SJSA1 (cell line): ENCODE measurements around the gene ADAMTS1. TPM values are rescaled to one million over a fixed set of nuclear protein-coding genes. Genes with fewer than 3 reads are reported as not detected.
A peak's percentile ranks its signal among the peaks of the same experiment; 100 is the strongest.
"Not testable (repeated sequence)": the region's sequence is repeated elsewhere in the genome, so short reads cannot be mapped to it uniquely, and the experiment has no call there.

Experiments
- DNase-seq, 2 experiments: peaks; one replicate each; pipeline ENCODE4 v3.0.0-alpha.2; 2015 to 2020; ENCODE audit warnings: low spot score in 2 of 2, low read depth in 1 of 2
- H3K27ac ChIP-seq: fragments of 250-450 bp; sonication (Bioruptor Pico); 2 replicates; pipeline ENCODE4 v1.5.1; 2020; ENCODE audit warnings: mild to moderate bottlenecking, moderate library complexity
- H3K27me3 ChIP-seq: fragments of 250-450 bp; sonication (Bioruptor Pico); replicated peaks from 2 replicates; pipeline ENCODE4 v1.5.1; 2020; ENCODE audit warnings: mild to moderate bottlenecking, moderate library complexity
- H3K36me3 ChIP-seq: fragments of 250-450 bp; sonication (Bioruptor Pico); 2 replicates; pipeline ENCODE4 v1.5.1; 2020; ENCODE audit warnings: mild to moderate bottlenecking
- H3K4me1 ChIP-seq: fragments of 250-450 bp; sonication (Bioruptor Pico); replicated peaks from 2 replicates; pipeline ENCODE4 v1.6.1; 2021; ENCODE audit warnings: mild to moderate bottlenecking
- H3K4me3 ChIP-seq: fragments of 250-450 bp; sonication (Bioruptor Pico); 2 replicates; pipeline ENCODE4 v1.5.1; 2020; ENCODE audit warnings: mild to moderate bottlenecking
- H3K9me3 ChIP-seq: fragments of 250-450 bp; sonication (Bioruptor Pico); replicated peaks from 2 replicates; pipeline ENCODE4 v1.5.1; 2020; ENCODE audit warnings: mild to moderate bottlenecking
- total RNA-seq: library from RNA; depleted of rRNA; stranded (reverse); fragments of >200 nt; shearing (Covaris generic); gene quantifications from 2 replicates; pipeline ENCODE4 v1.2.3, GENCODE V29; 2014; rRNA removed

Gene ADAMTS1
- total RNA-seq: 57.6 and 69.7 TPM in 2 replicates

- no peaks in the 10 kb centered on the region for H3K9me3 ChIP-seq
Observed at GRCh38 chr21:26845066-26845758, at the start of gene ADAMTS1. Gene ADAMTS1, minus strand, starts transcription at chr21:26845409. Its CDS starts 455 bp downstream, at chr21:26844954.

GRCh38 chr21:26892151-26892550 is 46.9 kb upstream of the ADAMTS1 start:
- Histone ChIP-seq H3K27ac (no peak overlapping the region), H3K36me3 (no peaks in the 10 kb centered on the region), H3K4me3 (no peak overlapping the region), H3K27me3 (no peaks in the 10 kb centered on the region), H3K9me3 (no peaks in the 10 kb centered on the region), H3K4me1 (no peaks in the 10 kb centered on the region)
- DNase-seq: no peak

More at GRCh38 chr21:26845066-26845758, at the start of gene ADAMTS1:
- Histone ChIP-seq H3K27ac (peak within 1 kb of the TSS; percentile 78), H3K4me1 (peaks cover 24% of the 10 kb centered on the region), H3K4me3 (peak within 1 kb of the TSS; percentile 77), H3K36me3 (peaks cover 40% of the 10 kb centered on the region), H3K27me3 (no peaks in the 10 kb centered on the region)
- DNase-seq: peak; percentile 93 to 95

- H3K4me1 ChIP-seq: no peaks in the 10 kb centered on the region
- no peak overlapping the region for H3K27ac ChIP-seq
- DNase-seq: no peak
Observed at GRCh38 chr21:26888931-26889330, 43.7 kb upstream of the ADAMTS1 start.

GRCh38 chr21:26888256-26888655 is 43.0 kb upstream of the ADAMTS1 start:
- Histone ChIP-seq H3K27ac (no peak overlapping the region), H3K27me3 (no peaks in the 10 kb centered on the region), H3K9me3 (no peaks in the 10 kb centered on the region), H3K4me3 (no peak overlapping the region), H3K4me1 (no peaks in the 10 kb centered on the region), H3K36me3 (no peaks in the 10 kb centered on the region)
- DNase-seq: no peak

More at GRCh38 chr21:26888931-26889330, 43.7 kb upstream of the ADAMTS1 start:
- Histone ChIP-seq H3K27me3 (no peaks in the 10 kb centered on the region), H3K4me3 (no peak overlapping the region), H3K36me3 (no peaks in the 10 kb centered on the region), H3K9me3 (no peaks in the 10 kb centered on the region)

GRCh38 chr21:26887251-26887650 is 42.0 kb upstream of the ADAMTS1 start:
- no peak overlapping the region for H3K27ac ChIP-seq
- no peaks in the 10 kb centered on the region for H3K36me3 ChIP-seq
- no peaks in the 10 kb centered on the region for H3K27me3 ChIP-seq
- H3K9me3 ChIP-seq: no peaks in the 10 kb centered on the region
- DNase-seq: no peak
- H3K4me3 ChIP-seq: no peak overlapping the region
- H3K4me1 ChIP-seq: no peaks in the 10 kb centered on the region

- no peaks in the 10 kb centered on the region for H3K27me3 ChIP-seq
Observed at GRCh38 chr21:26884436-26884835, 39.2 kb upstream of the ADAMTS1 start.

GRCh38 chr21:26883768-26884167 is 38.6 kb upstream of the ADAMTS1 start:
- H3K9me3 ChIP-seq: no peaks in the 10 kb centered on the region
- no peak for DNase-seq

More at GRCh38 chr21:26884436-26884835, 39.2 kb upstream of the ADAMTS1 start:
- no peak for DNase-seq
- Histone ChIP-seq H3K4me1 (no peaks in the 10 kb centered on the region), H3K36me3 (no peaks in the 10 kb centered on the region), H3K4me3 (no peak overlapping the region), H3K9me3 (no peaks in the 10 kb centered on the region), H3K27ac (no peak overlapping the region)

GRCh38 chr21:26881504-26882228 is 36.5 kb upstream of the ADAMTS1 start:
- peak in 1 of 2 experiments; percentile 23 for DNase-seq
- no peak overlapping the region for H3K4me3 ChIP-seq

More at GRCh38 chr21:26883768-26884167, 38.6 kb upstream of the ADAMTS1 start:
- no peaks in the 10 kb centered on the region for H3K36me3 ChIP-seq
- no peak overlapping the region for H3K27ac ChIP-seq
- no peaks in the 10 kb centered on the region for H3K4me1 ChIP-seq
- H3K27me3 ChIP-seq: no peaks in the 10 kb centered on the region
- no peak overlapping the region for H3K4me3 ChIP-seq

GRCh38 chr21:26877018-26877417 is 31.8 kb upstream of the ADAMTS1 start:
- H3K36me3 ChIP-seq: no peaks in the 10 kb centered on the region
- H3K9me3 ChIP-seq: no peaks in the 10 kb centered on the region
- no peaks in the 10 kb centered on the region for H3K4me1 ChIP-seq
- no peak overlapping the region for H3K27ac ChIP-seq
- no peaks in the 10 kb centered on the region for H3K27me3 ChIP-seq
- no peak for DNase-seq
- no peak overlapping the region for H3K4me3 ChIP-seq

More at GRCh38 chr21:26881504-26882228, 36.5 kb upstream of the ADAMTS1 start:
- H3K9me3 ChIP-seq: no peaks in the 10 kb centered on the region
- H3K36me3 ChIP-seq: no peaks in the 10 kb centered on the region
- H3K27ac ChIP-seq: no peak overlapping the region
- H3K27me3 ChIP-seq: no peaks in the 10 kb centered on the region
- no peaks in the 10 kb centered on the region for H3K4me1 ChIP-seq

- H3K4me3 ChIP-seq: no peak overlapping the region
- H3K4me1 ChIP-seq: peaks cover 5% of the 10 kb centered on the region; the same call in 1 of the 2 replicates
- H3K27me3 ChIP-seq: no peaks in the 10 kb centered on the region
- H3K36me3 ChIP-seq: no peaks in the 10 kb centered on the region
- H3K27ac ChIP-seq: no peak overlapping the region
- DNase-seq: no peak
- no peaks in the 10 kb centered on the region for H3K9me3 ChIP-seq
Observed at GRCh38 chr21:26874347-26874746, 29.1 kb upstream of the ADAMTS1 start.

- no peak overlapping the region for H3K27ac ChIP-seq
- DNase-seq: no peak
- no peaks in the 10 kb centered on the region for H3K36me3 ChIP-seq
- H3K9me3 ChIP-seq: no peaks in the 10 kb centered on the region
- peaks cover 5% of the 10 kb centered on the region; the same call in 1 of the 2 replicates for H3K4me1 ChIP-seq
- no peaks in the 10 kb centered on the region for H3K27me3 ChIP-seq
- no peak overlapping the region for H3K4me3 ChIP-seq
Observed at GRCh38 chr21:26865857-26866256, 20.6 kb upstream of the ADAMTS1 start.

GRCh38 chr21:26856871-26857350 is 11.7 kb upstream of the ADAMTS1 start:
- not testable (repeated sequence) for DNase-seq, H3K36me3 ChIP-seq, H3K27me3 ChIP-seq, H3K9me3 ChIP-seq, H3K4me3 ChIP-seq, H3K4me1 ChIP-seq, H3K27ac ChIP-seq

GRCh38 chr21:26854695-26855094 is 9.5 kb upstream of the ADAMTS1 start:
- not testable (repeated sequence) for DNase-seq, H3K27ac ChIP-seq, H3K4me1 ChIP-seq, H3K36me3 ChIP-seq, H3K9me3 ChIP-seq, H3K27me3 ChIP-seq, H3K4me3 ChIP-seq

GRCh38 chr21:26852423-26852822 is 7.2 kb upstream of the ADAMTS1 start:
- Histone ChIP-seq H3K27me3 (no peaks in the 10 kb centered on the region), H3K36me3 (no peaks in the 10 kb centered on the region), H3K27ac (no peak overlapping the region), H3K4me3 (no peak overlapping the region), H3K4me1 (no peaks in the 10 kb centered on the region), H3K9me3 (no peaks in the 10 kb centered on the region)
- DNase-seq: no peak
